ENCODE data around the gene CENPO.

- TF ChIP-seq CTCF (conservative IDR thresholded peaks at IDR 0.05 in 1 of 2, IDR thresholded peaks at IDR 0.05 in 1 of 2; ENCODE audit: low read depth in 1 of 2, low read length in 2 of 2), result no peak
- TF ChIP-seq EZH2 (IDR thresholded peaks at IDR 0.05; ENCODE audit: low read length, missing control alignments), result no peak
Observed at GRCh38 chr2:24831221-24832072, 38.2 kb downstream of the CENPO start.

Data from fibroblast of lung (primary cell).